HCT116 (cell line): ENCODE results near the gene GUK1. TPM values are rescaled to one million over a fixed set of nuclear protein-coding genes. Genes with fewer than 3 reads are reported as not detected.

Experiments
- ATAC-seq: fragments of 200-7000 bp; cut with Tn5 transposase; 2 replicates; pipeline ENCODE4 v1.9.1; 2020; ENCODE audit warnings: mild to moderate bottlenecking, moderate library complexity
- BruUV-seq: library from RNA; stranded (reverse); fragments of 400-500 nt; replicated peaks from 2 replicates; lab custom pipeline; 2021; lab: Mats Ljungman, UMichigan
- CTCF ChIA-PET: fragments of 300-600 bp; sonication (Branson Sonifier 250); formaldehyde crosslinking; loops from one replicate; lab custom pipeline; 2021; ENCODE audit warnings: antibody characterized with exemption; lab: Charles Lee
- POLR2A ChIA-PET: fragments of 300-600, 350-600 bp; sonication (Branson Sonifier 250); formaldehyde crosslinking; loops from one replicate; lab custom pipeline; 2021; ENCODE audit warnings: antibody characterized with exemption; lab: Charles Lee
- RAD21 ChIA-PET, 2 experiments: fragments of 300-600 bp; sonication (Branson Sonifier 250); formaldehyde crosslinking; loops; one replicate each; lab custom pipeline; 2023; ENCODE audit warnings: low total read pairs in 2 of 2; ENCODE audit not compliant: uncharacterized antibody in 2 of 2, unreplicated experiment in 2 of 2, low non-redundant PET in 1 of 2; lab: Charles Lee
- DNase-seq: peaks from one replicate; pipeline ENCODE4 v3.0.0-alpha.2; 2010; ENCODE audit warnings: low read depth, low spot score
- H2AFZ ChIP-seq: fragments of 200-600 bp; shearing (Covaris generic), sonication (generic); 2 replicates; pipeline ENCODE4 v1.6.1; 2017; ENCODE audit warnings: low read depth, mixed run types, mixed read lengths, antibody characterized with exemption, low read length; ENCODE audit not compliant: poor library complexity, severe bottlenecking
- H3K27ac ChIP-seq: 2 replicates; pipeline ENCODE4 v1.5.1; 2012; ENCODE audit warnings: low read depth, low read length
- H3K27me3 ChIP-seq: fragments of 200-600 bp; sonication (generic); 2 replicates; pipeline ENCODE4 v1.6.1; 2016; ENCODE audit warnings: mixed run types, low read length, mixed read lengths; ENCODE audit not compliant: insufficient read depth
- H3K36me3 ChIP-seq, 2 experiments: fragments of 200-500 bp in 1 of 2; fragments of 200-600 bp in 1 of 2; sonication (Bioruptor generic) in 1 of 2; sonication (generic) in 1 of 2; 2 replicates each; pipeline versions ENCODE4 v1.5.1 to v1.6.1; 2014 to 2016; ENCODE audit warnings: low read length in 2 of 2, inconsistent platforms in 1 of 2, mixed read lengths in 1 of 2, mixed run types in 1 of 2; ENCODE audit not compliant: insufficient read depth in 2 of 2, control insufficient read depth in 1 of 2
- H3K4me1 ChIP-seq, 2 experiments: fragments of 200-600 bp in 1 of 2; sonication (generic) in 1 of 2; 2 replicates each; pipeline versions ENCODE4 v1.5.1 to v1.6.1; 2012 to 2017; ENCODE audit warnings: low read length in 2 of 2, inconsistent platforms in 1 of 2, mild to moderate bottlenecking in 1 of 2, mixed read lengths in 1 of 2, mixed run types in 1 of 2, moderate library complexity in 1 of 2; ENCODE audit not compliant: insufficient read depth in 2 of 2, control insufficient read depth in 1 of 2
- H3K4me2 ChIP-seq: fragments of 200-600 bp; sonication (generic); 2 replicates; pipeline ENCODE4 v1.6.1; 2017; ENCODE audit warnings: mixed run types, low read length, mixed read lengths
- H3K4me3 ChIP-seq, 2 experiments: fragments of 200-600 bp in 1 of 2; sonication (generic) in 1 of 2; replicated peaks in 1 of 2; 2 replicates each; pipeline ENCODE4 v1.5.1; 2011 to 2016; ENCODE audit warnings: low read length in 2 of 2, control low read depth in 1 of 2, low read depth in 1 of 2, mild to moderate bottlenecking in 1 of 2, mixed read lengths in 1 of 2, mixed run types in 1 of 2
- H3K79me2 ChIP-seq: fragments of 200-600 bp; sonication (generic); 2 replicates; pipeline ENCODE4 v1.6.1; 2017; ENCODE audit warnings: mild to moderate bottlenecking, mixed run types, low read length, moderate library complexity, mixed read lengths; ENCODE audit not compliant: insufficient read depth
- H3K9ac ChIP-seq: fragments of 200-600 bp; sonication (generic); 2 replicates; pipeline ENCODE4 v1.6.1; 2016; ENCODE audit warnings: low read length, mixed read lengths
- H3K9me2 ChIP-seq: fragments of 200-600 bp; sonication (generic), shearing (Covaris generic); 2 replicates; pipeline ENCODE4 v1.6.1; 2017; ENCODE audit warnings: mixed run types, mild to moderate bottlenecking, moderate library complexity; ENCODE audit not compliant: insufficient read depth
- H3K9me3 ChIP-seq, 2 experiments: fragments of 200-500 bp in 1 of 2; fragments of 200-600 bp in 1 of 2; sonication (Bioruptor generic) in 1 of 2; sonication (generic) in 1 of 2; 2 replicates each; pipeline ENCODE4 v1.6.1; 2014 to 2017; ENCODE audit warnings: low read length in 2 of 2, mixed read lengths in 2 of 2, inconsistent platforms in 1 of 2, low read depth in 1 of 2, mild to moderate bottlenecking in 1 of 2, mixed run types in 1 of 2, moderate library complexity in 1 of 2; ENCODE audit not compliant: control insufficient read depth in 1 of 2, insufficient read depth in 1 of 2
- H4K20me1 ChIP-seq: fragments of 200-600 bp; sonication (generic), shearing (Covaris generic); 2 replicates; pipeline ENCODE4 v1.6.1; 2017; ENCODE audit warnings: mixed run types, mild to moderate bottlenecking, moderate library complexity; ENCODE audit not compliant: insufficient read depth
- ATF3 ChIP-seq: IDR thresholded peaks from 2 replicates; pipeline ENCODE4 v1.6.1; 2012
- EZH2 ChIP-seq: fragments of 200-600 bp; sonication (generic); IDR thresholded peaks from 2 replicates; pipeline ENCODE4 v1.6.1; 2017; ENCODE audit warnings: antibody characterized with exemption, mixed run types
- EZH2phosphoT487 ChIP-seq: fragments of 200-600 bp; IDR thresholded peaks from 2 replicates; pipeline ENCODE4 v1.6.1; 2018; ENCODE audit warnings: antibody characterized with exemption, borderline replicate concordance
- FOSL1 ChIP-seq: IDR thresholded peaks from 2 replicates; pipeline ENCODE4 v1.6.1; 2012; ENCODE audit warnings: low read depth
- POLR2AphosphoS5 ChIP-seq: IDR thresholded peaks from 2 replicates; pipeline ENCODE4 v1.6.1; 2011; ENCODE audit warnings: mild to moderate bottlenecking, low read depth, low read length, moderate library complexity
- RAD21 ChIP-seq: IDR thresholded peaks from 2 replicates; pipeline ENCODE4 v1.6.1; 2012; ENCODE audit warnings: low read depth, mild to moderate bottlenecking
- SP1 ChIP-seq: IDR thresholded peaks from 2 replicates; pipeline ENCODE4 v1.6.1; 2012; ENCODE audit warnings: low read depth
- TCF7L2 ChIP-seq: IDR thresholded peaks from 2 replicates; pipeline ENCODE4 v1.7.0; 2011; ENCODE audit warnings: borderline replicate concordance, inconsistent platforms; ENCODE audit not compliant: insufficient read depth, insufficient read length; ENCODE audit errors: extremely low read depth
- ZFX ChIP-seq: fragments of 450-650 bp; IDR thresholded peaks from 2 replicates; pipeline ENCODE4 v1.6.1; 2017
- intact Hi-C: fragments of 100-400 bp; cut with micrococcal nuclease; formaldehyde crosslinking; loops from 2 replicates; pipeline ENCODE4 v1.10.0; 2022
- total RNA-seq: library from RNA; stranded (reverse); gene quantifications from one replicate; pipeline ENCODE4 v1.2.1, GENCODE V29; 2021; ENCODE audit not compliant: unreplicated experiment
- TF ChIP-seq, protein P1 (sequence below): IDR thresholded peaks from 2 replicates; pipeline ENCODE4 v1.6.1; 2011; ENCODE audit warnings: mild to moderate bottlenecking, low read length, moderate library complexity; ENCODE audit not compliant: insufficient replicate concordance; ENCODE audit errors: extremely low read depth
- TF ChIP-seq, protein P2 (sequence below): IDR thresholded peaks from 2 replicates; pipeline ENCODE4 v1.6.1; 2012; ENCODE audit warnings: low read depth

The GUK1 gene
- total RNA-seq, 1 experiment from 2014 or later: 145 TPM

DNA sequence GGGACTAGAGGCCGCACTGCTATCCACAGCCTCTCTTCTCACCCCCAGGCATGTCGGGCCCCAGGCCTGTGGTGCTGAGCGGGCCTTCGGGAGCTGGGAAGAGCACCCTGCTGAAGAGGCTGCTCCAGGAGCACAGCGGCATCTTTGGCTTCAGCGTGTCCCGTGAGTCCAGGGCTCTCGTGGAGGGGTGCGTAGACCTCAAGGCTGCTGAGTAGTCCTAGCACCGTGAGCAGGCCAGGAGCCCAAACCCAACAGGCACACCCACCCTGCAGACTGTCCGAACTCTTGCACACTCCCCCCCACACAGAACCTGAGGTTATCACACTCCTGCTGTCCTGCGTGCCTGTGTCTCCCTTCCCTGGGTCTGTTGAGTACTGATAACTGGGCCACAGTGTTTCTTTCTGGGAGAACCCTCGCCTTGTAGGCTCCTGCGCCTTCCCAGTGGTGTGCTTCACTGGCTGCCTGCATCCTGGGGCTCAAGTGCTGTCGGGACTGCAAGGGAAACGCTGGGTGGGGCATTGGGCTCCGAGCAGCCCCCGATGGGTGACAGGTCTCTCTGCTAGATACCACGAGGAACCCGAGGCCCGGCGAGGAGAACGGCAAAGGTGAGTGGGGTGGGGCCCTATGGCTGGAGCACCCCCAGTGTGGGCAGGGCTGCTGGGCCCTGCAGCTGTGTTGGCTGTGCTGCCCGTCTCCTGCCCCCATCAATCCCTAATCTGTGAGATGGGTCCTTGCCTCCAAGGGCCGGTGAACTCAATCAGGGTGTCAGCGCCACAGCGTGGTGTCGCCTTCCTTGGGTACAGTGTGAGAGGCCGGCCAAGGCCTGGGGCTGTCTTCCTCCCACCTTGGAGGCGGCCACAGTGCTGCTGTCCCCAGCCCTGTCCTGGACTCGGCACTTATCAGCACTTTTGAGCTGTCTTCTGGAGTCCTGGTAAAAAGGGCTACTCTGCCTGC lies 5.7 kb downstream of the GUK1 start:
- CTCF ChIA-PET: no interaction called here
- DNase-seq (no peak), ATAC-seq (no peak)
- Histone ChIP-seq H3K27me3 (no peaks in the 10 kb centered on the region), H3K79me2 (peaks cover 53% of the 10 kb centered on the region), H3K9me3 (no peaks in the 10 kb centered on the region), H2AFZ (no peak overlapping the region), H3K4me1 (peaks cover 0 to 12% of the 10 kb centered on the region in 2 experiments; a peak in 3 of 4 replicates), H3K4me3 (no peak overlapping the region), H3K9me2 (no peaks in the 10 kb centered on the region), H3K36me3 (0 out of 4 replicates have a peak, but pooled peaks cover 0 to 6% of the 10 kb centered on the region in 2 experiments), H3K27ac (no peak overlapping the region), H4K20me1 (no peaks in the 10 kb centered on the region), H3K9ac (no peak overlapping the region), H3K4me2 (no peak overlapping the region)
- RAD21 ChIA-PET: no interaction called here
- intact Hi-C loops: no loop called here
- TF ChIP-seq RAD21 (no peak), ATF3 (no peak), TCF7L2 (no peak), EZH2 (no peak), ZFX (no peak), FOSL1 (no peak), EZH2phosphoT487 (no peak), SP1 (no peak), POLR2AphosphoS5 (no peak)
- TF ChIP-seq, protein P1, sequence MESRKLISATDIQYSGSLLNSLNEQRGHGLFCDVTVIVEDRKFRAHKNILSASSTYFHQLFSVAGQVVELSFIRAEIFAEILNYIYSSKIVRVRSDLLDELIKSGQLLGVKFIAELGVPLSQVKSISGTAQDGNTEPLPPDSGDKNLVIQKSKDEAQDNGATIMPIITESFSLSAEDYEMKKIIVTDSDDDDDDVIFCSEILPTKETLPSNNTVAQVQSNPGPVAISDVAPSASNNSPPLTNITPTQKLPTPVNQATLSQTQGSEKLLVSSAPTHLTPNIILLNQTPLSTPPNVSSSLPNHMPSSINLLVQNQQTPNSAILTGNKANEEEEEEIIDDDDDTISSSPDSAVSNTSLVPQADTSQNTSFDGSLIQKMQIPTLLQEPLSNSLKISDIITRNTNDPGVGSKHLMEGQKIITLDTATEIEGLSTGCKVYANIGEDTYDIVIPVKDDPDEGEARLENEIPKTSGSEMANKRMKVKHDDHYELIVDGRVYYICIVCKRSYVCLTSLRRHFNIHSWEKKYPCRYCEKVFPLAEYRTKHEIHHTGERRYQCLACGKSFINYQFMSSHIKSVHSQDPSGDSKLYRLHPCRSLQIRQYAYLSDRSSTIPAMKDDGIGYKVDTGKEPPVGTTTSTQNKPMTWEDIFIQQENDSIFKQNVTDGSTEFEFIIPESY: no peak
- TF ChIP-seq, protein P2, sequence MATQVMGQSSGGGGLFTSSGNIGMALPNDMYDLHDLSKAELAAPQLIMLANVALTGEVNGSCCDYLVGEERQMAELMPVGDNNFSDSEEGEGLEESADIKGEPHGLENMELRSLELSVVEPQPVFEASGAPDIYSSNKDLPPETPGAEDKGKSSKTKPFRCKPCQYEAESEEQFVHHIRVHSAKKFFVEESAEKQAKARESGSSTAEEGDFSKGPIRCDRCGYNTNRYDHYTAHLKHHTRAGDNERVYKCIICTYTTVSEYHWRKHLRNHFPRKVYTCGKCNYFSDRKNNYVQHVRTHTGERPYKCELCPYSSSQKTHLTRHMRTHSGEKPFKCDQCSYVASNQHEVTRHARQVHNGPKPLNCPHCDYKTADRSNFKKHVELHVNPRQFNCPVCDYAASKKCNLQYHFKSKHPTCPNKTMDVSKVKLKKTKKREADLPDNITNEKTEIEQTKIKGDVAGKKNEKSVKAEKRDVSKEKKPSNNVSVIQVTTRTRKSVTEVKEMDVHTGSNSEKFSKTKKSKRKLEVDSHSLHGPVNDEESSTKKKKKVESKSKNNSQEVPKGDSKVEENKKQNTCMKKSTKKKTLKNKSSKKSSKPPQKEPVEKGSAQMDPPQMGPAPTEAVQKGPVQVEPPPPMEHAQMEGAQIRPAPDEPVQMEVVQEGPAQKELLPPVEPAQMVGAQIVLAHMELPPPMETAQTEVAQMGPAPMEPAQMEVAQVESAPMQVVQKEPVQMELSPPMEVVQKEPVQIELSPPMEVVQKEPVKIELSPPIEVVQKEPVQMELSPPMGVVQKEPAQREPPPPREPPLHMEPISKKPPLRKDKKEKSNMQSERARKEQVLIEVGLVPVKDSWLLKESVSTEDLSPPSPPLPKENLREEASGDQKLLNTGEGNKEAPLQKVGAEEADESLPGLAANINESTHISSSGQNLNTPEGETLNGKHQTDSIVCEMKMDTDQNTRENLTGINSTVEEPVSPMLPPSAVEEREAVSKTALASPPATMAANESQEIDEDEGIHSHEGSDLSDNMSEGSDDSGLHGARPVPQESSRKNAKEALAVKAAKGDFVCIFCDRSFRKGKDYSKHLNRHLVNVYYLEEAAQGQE: no peak
- POLR2A ChIA-PET: no interaction called here
- no TSS peak for BruUV-seq
